CD4-positive, alpha-beta memory T cell (primary cell): Measurements from ENCODE around the gene ETNK2. TPM values are rescaled to one million over a fixed set of nuclear protein-coding genes. Genes with fewer than 3 reads are reported as not detected.
"Not testable (repeated sequence)": the region's sequence is repeated elsewhere in the genome, so short reads cannot be mapped to it uniquely, and the experiment has no call there.

Source experiments
- CTCF ChIA-PET: fragments of 350-600 bp; sonication (Branson Sonifier 250); formaldehyde crosslinking; loops from one replicate; lab custom pipeline; 2021; ENCODE audit warnings: inconsistent platforms; ENCODE audit not compliant: partially characterized antibody; lab: Charles Lee
- POLR2A ChIA-PET: fragments of 350-600 bp; sonication (Branson Sonifier 250); formaldehyde crosslinking; loops from one replicate; lab custom pipeline; 2021; ENCODE audit not compliant: partially characterized antibody; lab: Charles Lee
- DNase-seq, 5 donors: peaks; one replicate each; pipeline versions ENCODE4 v3.0.0 to v3.0.0-alpha.2; 2020 to 2022; ENCODE audit warnings: mixed read lengths in 1 of 5
- H3K27ac ChIP-seq: one replicate; pipeline ENCODE4 v1.7.0; 2013; ENCODE audit warnings: low read depth, low read length
- H3K27me3 ChIP-seq: 2 replicates; pipeline ENCODE4 v1.7.0; 2013; ENCODE audit warnings: mild to moderate bottlenecking, low read length, moderate library complexity; ENCODE audit not compliant: insufficient read depth
- H3K36me3 ChIP-seq: 2 replicates; pipeline ENCODE4 v1.7.0; 2013; ENCODE audit warnings: mild to moderate bottlenecking, low read length, moderate library complexity; ENCODE audit not compliant: insufficient read depth
- H3K4me1 ChIP-seq: 2 replicates; pipeline ENCODE4 v1.7.0; 2013; ENCODE audit warnings: mild to moderate bottlenecking, low read length, moderate library complexity; ENCODE audit not compliant: insufficient read depth
- H3K4me3 ChIP-seq, 2 donors: one replicate each; pipeline ENCODE4 v1.7.0; 2013; ENCODE audit warnings: low read length in 2 of 2, mild to moderate bottlenecking in 1 of 2
- H3K9me3 ChIP-seq, 2 donors: one replicate each; pipeline ENCODE4 v1.7.0; 2013; ENCODE audit warnings: low read length in 2 of 2, control low read depth in 1 of 2; ENCODE audit not compliant: control insufficient read depth in 1 of 2
- H3K27ac Mint-ChIP-seq, 7 donors: one replicate each; pipeline ENCODE4 v1.8.0; 2020 to 2021; ENCODE audit warnings: mixed read lengths in 7 of 7, mild to moderate bottlenecking in 6 of 7, inconsistent platforms in 3 of 7, moderate library complexity in 3 of 7
- H3K27me3 Mint-ChIP-seq, 2 donors: one replicate each; pipeline ENCODE4 v1.8.0; 2020 to 2021; ENCODE audit warnings: mixed read lengths in 2 of 2
- H3K36me3 Mint-ChIP-seq, 2 donors: one replicate each; pipeline ENCODE4 v1.8.0; 2020 to 2021; ENCODE audit warnings: mixed read lengths in 2 of 2, inconsistent platforms in 1 of 2, mild to moderate bottlenecking in 1 of 2
- H3K4me1 Mint-ChIP-seq, 4 donors: one replicate each; pipeline ENCODE4 v1.8.0; 2020 to 2021; ENCODE audit warnings: mixed read lengths in 4 of 4, mild to moderate bottlenecking in 1 of 4
- H3K4me3 Mint-ChIP-seq, 8 donors: one replicate each; pipeline ENCODE4 v1.8.0; 2020 to 2021; ENCODE audit warnings: mixed read lengths in 8 of 8, mild to moderate bottlenecking in 7 of 8, moderate library complexity in 6 of 8, inconsistent platforms in 3 of 8
- H3K9me3 Mint-ChIP-seq, 8 donors: one replicate each; pipeline ENCODE4 v1.8.0; 2020 to 2021; ENCODE audit warnings: mixed read lengths in 8 of 8, mild to moderate bottlenecking in 5 of 8, inconsistent platforms in 3 of 8, moderate library complexity in 1 of 8
- intact Hi-C: fragments of 100-400 bp; cut with micrococcal nuclease; formaldehyde crosslinking; loops from one replicate; pipeline ENCODE4 v1.15.1; 2023
- polyA plus RNA-seq, 2 donors: library from polyadenylated mRNA; unstranded; fragments of 300-500 nt; fragmentation: Illumina TruSeq; gene quantifications; one replicate each; pipeline ENCODE4 v1.2.3, GENCODE V29; 2021
- total RNA-seq, 2 experiments: library from RNA; stranded (reverse); gene quantifications; one replicate each; pipeline ENCODE4 v1.2.3, GENCODE V29; 2021

Gene ETNK2
- total and polyA plus RNA-seq, 4 experiments from 2014 or later: 3.2 to 3.9 (median 3.5) TPM

GRCh38 chr1:204104331-204105130 is 47.3 kb downstream of the ETNK2 start:
- peak in 3 of 5 donors; percentile 5 to 48 (median 11) for DNase-seq
- H3K36me3 ChIP-seq: no peaks in the 10 kb centered on the region
- ChIA-PET POLR2A (interaction anchor here (2.3 kb wide), 1 partner anchor 31 kb away, joined by 9 read pairs; no protein-coding TSS in a partner anchor), CTCF (interaction anchor here (1.6 to 1.7 kb wide), 2 partner anchors 12 to 25 kb away, joined by 4 to 5 read pairs; no protein-coding TSS in a partner anchor)
- Mint-ChIP-seq H3K27me3 (no peaks in the 10 kb centered on the region), H3K27ac (peak overlapping the region; percentile 68 to 95 (median 86)), H3K9me3 (no peaks in the 10 kb centered on the region), H3K4me1 (peaks cover 22 to 65% (median 35%) of the 10 kb centered on the region in 4 donors), H3K4me3 (peak overlapping the region in 7 of 8 donors; percentile 45 to 77 (median 55)), H3K36me3 (no peaks in the 10 kb centered on the region)
- H3K4me3 ChIP-seq: no peak overlapping the region
- intact Hi-C loops: no loop called here
- H3K27me3 ChIP-seq: peaks cover 4% of the 10 kb centered on the region
- no peaks in the 10 kb centered on the region for H3K9me3 ChIP-seq
- H3K4me1 ChIP-seq: peaks cover 39% of the 10 kb centered on the region
- peak overlapping the region; percentile 53 for H3K27ac ChIP-seq

DNA sequence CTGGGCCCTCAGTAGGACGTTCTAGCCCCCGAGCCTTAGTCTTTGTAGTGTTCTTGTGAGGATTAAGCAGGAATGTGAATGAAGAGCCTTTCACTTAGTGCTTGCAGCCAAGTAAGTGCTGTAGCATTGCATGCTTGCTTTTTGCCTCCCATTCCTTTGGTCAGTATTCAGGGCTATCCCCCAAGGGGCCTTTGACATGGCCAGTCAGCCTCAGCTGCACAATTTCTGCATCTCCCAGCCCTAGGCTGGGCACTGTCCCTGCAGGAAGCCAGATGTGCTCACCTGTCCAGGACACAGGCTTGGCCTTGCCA is 48.5 kb downstream of the ETNK2 start:
- no peak for DNase-seq
- peaks cover 22 to 70% (median 35%) of the 10 kb centered on the region in 4 donors for H3K4me1 Mint-ChIP-seq
- POLR2A ChIA-PET: interaction anchor here (0.5 to 2.3 kb wide), 2 partner anchors 29 to 788 kb away, joined by 4 to 9 read pairs; no protein-coding TSS in a partner anchor
- peak overlapping the region in 2 of 8 donors; percentile 39 to 88 for H3K4me3 Mint-ChIP-seq
- intact Hi-C loops: loop anchor here (2.0 kb wide), 1 partner anchor 31 kb away; the partner anchor contains the start of gene SOX13
- Histone ChIP-seq H3K36me3 (no peaks in the 10 kb centered on the region), H3K27ac (no peak overlapping the region), H3K27me3 (no peaks in the 10 kb centered on the region), H3K4me1 (peaks cover 39% of the 10 kb centered on the region), H3K9me3 (no peaks in the 10 kb centered on the region), H3K4me3 (no peak overlapping the region)
- peak overlapping the region; percentile 46 to 94 (median 86) for H3K27ac Mint-ChIP-seq
- no peaks in the 10 kb centered on the region for H3K9me3 Mint-ChIP-seq
- no peaks in the 10 kb centered on the region for H3K27me3 Mint-ChIP-seq
- H3K36me3 Mint-ChIP-seq: no peaks in the 10 kb centered on the region
- CTCF ChIA-PET: interaction anchor here (0.6 to 1.6 kb wide), 2 partner anchors 26 to 765 kb away, joined by 3 to 4 read pairs; no protein-coding TSS in a partner anchor

- H3K4me3 ChIP-seq: no peak overlapping the region
- H3K9me3 Mint-ChIP-seq: no peaks in the 10 kb centered on the region
- peak overlapping the region in 7 of 8 donors; percentile 64 to 88 (median 71) for H3K4me3 Mint-ChIP-seq
- H3K27ac ChIP-seq: no peak overlapping the region
- no peaks in the 10 kb centered on the region for H3K36me3 Mint-ChIP-seq
- ChIA-PET CTCF (interaction anchor here (0.6 kb wide), 1 partner anchor 765 kb away, joined by 3 read pairs; no protein-coding TSS in a partner anchor), POLR2A (interaction anchor here (2.3 kb wide), 1 partner anchor 29 kb away, joined by 9 read pairs; no protein-coding TSS in a partner anchor)
- H3K27me3 ChIP-seq: no peaks in the 10 kb centered on the region
- H3K4me1 ChIP-seq: peaks cover 39% of the 10 kb centered on the region
- H3K36me3 ChIP-seq: no peaks in the 10 kb centered on the region
- no peak for DNase-seq
- intact Hi-C loops: loop anchor here (2.0 kb wide), 1 partner anchor 30 kb away; the partner anchor contains the start of gene SOX13
- no peaks in the 10 kb centered on the region for H3K27me3 Mint-ChIP-seq
- H3K27ac Mint-ChIP-seq: peak overlapping the region; percentile 78 to 94 (median 86)
- no peaks in the 10 kb centered on the region for H3K9me3 ChIP-seq
- peaks cover 22 to 71% (median 35%) of the 10 kb centered on the region in 4 donors for H3K4me1 Mint-ChIP-seq
Observed at GRCh38 chr1:204102739-204103430, 49.0 kb downstream of the ETNK2 start.

- Mint-ChIP-seq H3K4me3 (peak overlapping the region; percentile 64 to 88 (median 72)), H3K27ac (peak overlapping the region in 6 of 7 donors; percentile 78 to 94 (median 86)), H3K27me3 (no peaks in the 10 kb centered on the region), H3K4me1 (peaks cover 22 to 65% (median 33%) of the 10 kb centered on the region in 4 donors), H3K9me3 (no peaks in the 10 kb centered on the region), H3K36me3 (no peaks in the 10 kb centered on the region)
- intact Hi-C loops: loop anchor here (2.0 kb wide), 1 partner anchor 29 kb away; the partner anchor contains the start of gene SOX13
- DNase-seq: no peak
- Histone ChIP-seq H3K4me1 (peaks cover 39% of the 10 kb centered on the region), H3K9me3 (no peaks in the 10 kb centered on the region), H3K36me3 (no peaks in the 10 kb centered on the region), H3K27ac (no peak overlapping the region), H3K4me3 (no peak overlapping the region), H3K27me3 (no peaks in the 10 kb centered on the region)
- ChIA-PET POLR2A (no interaction called here), CTCF (no interaction called here)
Observed at GRCh38 chr1:204102029-204102611, 49.7 kb downstream of the ETNK2 start.

GRCh38 chr1:204099754-204100153 is 52.1 kb downstream of the ETNK2 start:
- H3K27me3 ChIP-seq, POLR2A ChIA-PET, intact Hi-C loops, H3K9me3 Mint-ChIP-seq, H3K36me3 ChIP-seq, DNase-seq, H3K9me3 ChIP-seq, H3K27ac ChIP-seq, H3K4me3 ChIP-seq, H3K27me3 Mint-ChIP-seq, H3K4me3 Mint-ChIP-seq, H3K36me3 Mint-ChIP-seq: not testable (repeated sequence)
- CTCF ChIA-PET: interaction anchor here (1.7 kb wide), 1 partner anchor 29 kb away, joined by 4 read pairs; no protein-coding TSS in a partner anchor
- peak overlapping the region in 1 of 7 donors; percentile 56 for H3K27ac Mint-ChIP-seq
- peaks cover 26% of the 10 kb centered on the region for H3K4me1 ChIP-seq
- peaks cover 18 to 46% (median 30%) of the 10 kb centered on the region in 4 donors for H3K4me1 Mint-ChIP-seq

DNA sequence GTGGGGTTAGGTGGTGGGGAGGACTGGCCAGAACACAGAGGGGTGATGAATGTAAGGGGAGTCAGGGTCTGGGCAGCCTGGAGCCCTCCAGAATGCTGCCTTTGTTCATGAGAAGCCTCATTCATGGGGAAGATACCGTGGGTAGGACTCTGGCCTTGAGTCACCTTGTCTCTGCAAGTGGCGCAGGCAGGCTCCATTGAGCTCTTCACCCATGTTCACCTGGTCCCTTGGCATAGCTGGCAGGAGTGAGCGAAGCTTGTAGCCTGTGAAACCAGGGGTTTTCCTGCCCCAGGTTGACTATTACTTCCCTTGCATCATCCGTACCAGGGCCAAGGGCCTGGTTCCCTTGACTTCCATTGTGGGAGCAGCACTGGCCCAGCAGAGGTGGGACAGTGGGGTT is 53.2 kb downstream of the ETNK2 start:
- no peaks in the 10 kb centered on the region for H3K9me3 Mint-ChIP-seq
- peak overlapping the region in 2 of 7 donors; percentile 55 to 80 for H3K27ac Mint-ChIP-seq
- Histone ChIP-seq H3K27ac (no peak overlapping the region), H3K9me3 (no peaks in the 10 kb centered on the region), H3K4me3 (no peak overlapping the region), H3K4me1 (peaks cover 16% of the 10 kb centered on the region), H3K27me3 (no peaks in the 10 kb centered on the region), H3K36me3 (no peaks in the 10 kb centered on the region)
- no peaks in the 10 kb centered on the region for H3K27me3 Mint-ChIP-seq
- intact Hi-C loops: no loop called here
- no peak overlapping the region for H3K4me3 Mint-ChIP-seq
- ChIA-PET CTCF (interaction anchor here (1.7 kb wide), 1 partner anchor 30 kb away, joined by 4 read pairs; no protein-coding TSS in a partner anchor), POLR2A (interaction anchor here (0.6 kb wide), 1 partner anchor 252 kb away, joined by 3 read pairs; no protein-coding TSS in a partner anchor)
- no peaks in the 10 kb centered on the region for H3K36me3 Mint-ChIP-seq
- DNase-seq: no peak
- H3K4me1 Mint-ChIP-seq: peaks cover 15 to 40% (median 23%) of the 10 kb centered on the region in 4 donors
